ENCODE measurements around the gene SUN5.
"Not testable (repeated sequence)": the region's sequence is repeated elsewhere in the genome, so short reads cannot be mapped to it uniquely, and the experiment has no call there.

The SUN5 gene

GRCh38 chr20:32965115-32965514 lies 39.1 kb downstream of the SUN5 start:
- DNase-seq (ENCODE audit: low spot score) = no peak

- no peak for DNase-seq (ENCODE audit: low spot score)
Observed at GRCh38 chr20:32964575-32964974, 39.7 kb downstream of the SUN5 start.

- DNase-seq (ENCODE audit: low spot score) = no peak
Observed at GRCh38 chr20:32963176-32963575, 41.1 kb downstream of the SUN5 start.

- not testable (repeated sequence) for DNase-seq (ENCODE audit: low spot score)
Observed at GRCh38 chr20:32962646-32963045, 41.6 kb downstream of the SUN5 start.

- DNase-seq (ENCODE audit: low spot score) = no peak
Observed at GRCh38 chr20:32962053-32962452, 42.2 kb downstream of the SUN5 start.

GRCh38 chr20:32960849-32961731 lies 43.1 kb downstream of the SUN5 start:
- no peak for DNase-seq (ENCODE audit: low spot score)

- no peak for DNase-seq (ENCODE audit: low spot score)
Observed at GRCh38 chr20:32960222-32960518, 44.1 kb downstream of the SUN5 start.

- no peak for DNase-seq (ENCODE audit: low spot score)
Observed at GRCh38 chr20:32959351-32960221, 44.6 kb downstream of the SUN5 start.

- no peak for DNase-seq (ENCODE audit: low spot score)
Observed at GRCh38 chr20:32958574-32958973, 45.7 kb downstream of the SUN5 start.

GRCh38 chr20:32957459-32957858 lies 46.8 kb downstream of the SUN5 start:
- DNase-seq (ENCODE audit: low spot score) = no peak

GRCh38 chr20:32950539-32950938 lies 53.7 kb downstream of the SUN5 start:
- not testable (repeated sequence) for DNase-seq (ENCODE audit: low spot score)

GRCh38 chr20:32946629-32947028 lies 57.6 kb downstream of the SUN5 start:
- DNase-seq (ENCODE audit: low spot score) = no peak

- peak; percentile 57 for DNase-seq (ENCODE audit: low spot score)
Observed at GRCh38 chr20:32945710-32946221, 58.5 kb downstream of the SUN5 start.

- DNase-seq (ENCODE audit: low spot score) = no peak
Observed at GRCh38 chr20:32943490-32944052, 60.7 kb downstream of the SUN5 start.

- DNase-seq (ENCODE audit: low spot score) = no peak
Observed at GRCh38 chr20:32941155-32941885, 62.9 kb downstream of the SUN5 start.

- DNase-seq (ENCODE audit: low spot score) = no peak
Observed at GRCh38 chr20:32934580-32934979, 69.7 kb downstream of the SUN5 start.
